Measurements from ENCODE around the gene ZCRB1. TPM values are rescaled to one million over a fixed set of nuclear protein-coding genes. Genes with fewer than 3 reads are reported as not detected.

ZCRB1 gene
- total RNA-seq, 1 experiment from 2014 or later: 71.5 TPM

DNA sequence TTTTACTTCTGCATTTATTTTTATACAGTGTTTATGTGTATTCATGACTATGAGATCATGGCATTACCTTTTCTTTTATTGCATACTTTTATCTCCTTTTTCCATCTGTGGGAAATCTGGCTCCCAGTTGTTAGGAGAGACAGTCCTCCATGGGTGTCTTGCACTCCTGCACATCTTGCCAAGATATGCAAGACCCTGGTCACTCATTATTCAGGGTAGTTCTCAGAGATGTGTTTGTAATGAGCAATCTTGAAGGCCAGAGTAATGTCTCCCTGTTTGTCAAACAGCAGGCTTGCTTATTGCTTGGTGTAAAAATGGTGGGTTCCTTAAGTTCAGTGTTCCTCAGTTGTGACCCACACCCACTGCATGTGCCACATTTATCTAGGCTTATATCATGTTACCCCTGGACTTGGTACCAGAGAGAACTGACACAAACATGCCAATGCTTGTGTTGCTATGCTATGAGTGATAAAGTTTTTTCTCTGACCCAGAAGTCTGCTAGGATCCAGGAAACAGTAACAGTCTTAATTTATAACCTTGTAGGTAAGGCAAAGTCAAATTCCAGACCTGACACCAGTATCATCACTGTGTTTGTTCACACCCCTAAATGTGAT is 36.9 kb upstream of the ZCRB1 start:
- Mint-ChIP-seq H3K27me3 (ENCODE audit: low read depth) (no peaks in the 10 kb centered on the region), H3K4me3 (no peak overlapping the region), H3K27ac (peak overlapping the region in 1 of 3 experiments; percentile 44; a peak in 3 of 7 replicates), H3K36me3 (ENCODE audit: insufficient read depth in 1 of 3, low read depth in 3 of 3) (peaks cover 6 to 12% (median 7%) of the 10 kb centered on the region in 3 experiments; a peak in 6 of 7 replicates), H3K4me1 (peaks cover 16% of the 10 kb centered on the region in 2 experiments), H3K9me3 (no peaks in the 10 kb centered on the region)
- Histone ChIP-seq H3K4me2 (ENCODE audit: insufficient read depth, insufficient read length, low read length) (no peak overlapping the region), H4K5ac (ENCODE audit: insufficient read length, low read depth, low read length) (no peak overlapping the region), H3K18ac (ENCODE audit: insufficient read length, low read depth, low read length) (no peak overlapping the region), H2BK120ac (ENCODE audit: low read depth, low read length, poor library complexity, severe bottlenecking) (no peak overlapping the region), H4K20me1 (ENCODE audit: control insufficient read depth, insufficient read depth, insufficient read length) (no peaks in the 10 kb centered on the region), H3K4me1 (ENCODE audit: insufficient read depth, low read length) (no peaks in the 10 kb centered on the region), H2AK5ac (ENCODE audit: insufficient read length, low read length) (no peak overlapping the region), H3K4ac (ENCODE audit: low read depth, low read length) (no peak overlapping the region), H2BK5ac (ENCODE audit: insufficient read length, low read length) (no peak overlapping the region), H3K79me1 (ENCODE audit: insufficient read depth, low read depth, low read length, poor library complexity, severe bottlenecking) (no peaks in the 10 kb centered on the region), H3K27me3 (ENCODE audit: insufficient read depth, low read length) (no peaks in the 10 kb centered on the region), H3K23ac (ENCODE audit: insufficient read length, low read depth, low read length) (no peak overlapping the region), H2AFZ (ENCODE audit: low read length) (no peak overlapping the region), H3K27ac (ENCODE audit: insufficient read length, low read depth, low read length) (no peak overlapping the region), H3K9ac (ENCODE audit: extremely low read depth, insufficient read length, low read length) (no peak overlapping the region), H2BK12ac (ENCODE audit: insufficient read length, low read depth, low read length) (no peak overlapping the region), H3K14ac (ENCODE audit: insufficient read depth, low read length) (no peak overlapping the region), H4K91ac (ENCODE audit: insufficient read length, low read depth, low read length) (no peak overlapping the region), H3K9me3 (ENCODE audit: control insufficient read depth, low read depth, low read length) (no peaks in the 10 kb centered on the region), H3K23me2 (ENCODE audit: insufficient read length, low read depth, low read length, poor library complexity, severe bottlenecking) (no peaks in the 10 kb centered on the region), H4K8ac (replicated peaks; ENCODE audit: insufficient read length, low read depth, low read length) (no peak overlapping the region), H3K79me2 (ENCODE audit: insufficient read depth, low read length) (peaks cover 2% of the 10 kb centered on the region; the same call in 1 of the 2 replicates), H3T11ph (ENCODE audit: low read length) (no peak overlapping the region), H2BK20ac (ENCODE audit: low read depth, low read length, poor library complexity, severe bottlenecking) (no peak overlapping the region), H2BK15ac (ENCODE audit: low read depth, low read length) (no peak overlapping the region), H3K56ac (ENCODE audit: insufficient read length, low read depth, low read length) (no peak overlapping the region)
- DNase-seq: no peak
- TF ChIP-seq, protein P1, sequence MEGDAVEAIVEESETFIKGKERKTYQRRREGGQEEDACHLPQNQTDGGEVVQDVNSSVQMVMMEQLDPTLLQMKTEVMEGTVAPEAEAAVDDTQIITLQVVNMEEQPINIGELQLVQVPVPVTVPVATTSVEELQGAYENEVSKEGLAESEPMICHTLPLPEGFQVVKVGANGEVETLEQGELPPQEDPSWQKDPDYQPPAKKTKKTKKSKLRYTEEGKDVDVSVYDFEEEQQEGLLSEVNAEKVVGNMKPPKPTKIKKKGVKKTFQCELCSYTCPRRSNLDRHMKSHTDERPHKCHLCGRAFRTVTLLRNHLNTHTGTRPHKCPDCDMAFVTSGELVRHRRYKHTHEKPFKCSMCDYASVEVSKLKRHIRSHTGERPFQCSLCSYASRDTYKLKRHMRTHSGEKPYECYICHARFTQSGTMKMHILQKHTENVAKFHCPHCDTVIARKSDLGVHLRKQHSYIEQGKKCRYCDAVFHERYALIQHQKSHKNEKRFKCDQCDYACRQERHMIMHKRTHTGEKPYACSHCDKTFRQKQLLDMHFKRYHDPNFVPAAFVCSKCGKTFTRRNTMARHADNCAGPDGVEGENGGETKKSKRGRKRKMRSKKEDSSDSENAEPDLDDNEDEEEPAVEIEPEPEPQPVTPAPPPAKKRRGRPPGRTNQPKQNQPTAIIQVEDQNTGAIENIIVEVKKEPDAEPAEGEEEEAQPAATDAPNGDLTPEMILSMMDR (conservative IDR thresholded peaks at IDR 0.05): no peak
